ENCODE data around the gene IL34. TPM values are rescaled to one million over a fixed set of nuclear protein-coding genes. Genes with fewer than 3 reads are reported as not detected.

The IL34 gene
- polyA plus RNA-seq (0.08 to 0.42 TPM (median 0.14 TPM) in 3 replicates), polyA minus RNA-seq (0.73 TPM in 1 of 3 replicates, not detected in the others)
- polyA plus RNA-seq (2011; ENCODE audit: low read depth): 1.8 TPM
- polyA plus RNA-seq (2011; cell fraction: cytosol; rRNA removed): 0.33 and 0.39 TPM in 2 replicates
- polyA plus RNA-seq (2011; cell fraction: nucleus; rRNA removed): 0.23 and 0.47 TPM in 2 replicates
- 0.13 and 4.6 TPM in 2 replicates for polyA plus RNA-seq (2012; ENCODE audit: low replicate concordance)
- polyA minus RNA-seq (2011; cell fraction: cytosol; rRNA and poly(A)+ RNA removed): not detected
- 0.53 TPM in 1 of 2 replicates, not detected in the other for polyA minus RNA-seq (2011; cell fraction: nucleus; rRNA and poly(A)+ RNA removed)

DNA sequence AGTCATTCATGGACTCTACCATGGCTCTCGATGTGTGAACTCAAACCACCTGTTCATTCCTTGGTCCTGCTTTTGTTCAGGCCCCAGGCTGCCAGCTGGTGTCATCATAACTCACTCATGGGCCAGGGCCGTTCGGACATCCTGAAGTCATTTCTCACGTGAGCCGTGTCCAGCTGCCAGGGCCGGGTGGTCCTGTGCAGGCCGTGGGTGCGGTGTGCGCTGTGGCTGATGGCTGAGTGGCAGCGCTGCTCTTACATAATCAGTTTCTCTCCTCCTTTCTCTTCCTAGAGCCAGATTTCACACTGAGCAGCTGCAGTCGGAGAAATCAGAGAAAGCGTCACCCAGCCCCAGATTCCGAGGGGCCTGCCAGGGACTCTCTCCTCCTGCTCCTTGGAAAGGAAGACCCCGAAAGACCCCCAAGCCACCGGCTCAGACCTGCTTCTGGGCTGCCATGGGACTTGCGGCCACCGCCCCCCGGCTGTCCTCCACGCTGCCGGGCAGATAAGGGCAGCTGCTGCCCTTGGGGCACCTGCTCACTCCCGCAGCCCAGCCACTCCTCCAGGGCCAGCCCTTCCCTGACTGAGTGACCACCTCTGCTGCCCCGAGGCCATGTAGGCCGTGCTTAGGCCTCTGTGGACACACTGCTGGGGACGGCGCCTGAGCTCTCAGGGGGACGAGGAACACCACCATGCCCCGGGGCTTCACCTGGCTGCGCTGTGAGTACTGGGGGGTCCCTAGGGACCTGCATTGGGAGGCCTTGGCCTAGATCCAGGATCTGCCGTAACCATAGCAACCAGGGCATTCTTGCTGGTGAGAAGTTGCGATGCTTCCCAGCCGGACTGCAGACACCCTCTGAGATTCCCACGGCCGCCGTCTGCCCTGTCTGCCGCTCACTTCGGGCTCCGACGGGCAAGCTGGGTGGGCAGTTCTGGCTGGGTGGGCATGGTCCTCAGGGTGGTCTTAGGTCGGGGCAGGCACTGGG is at the start of gene IL34:
IL34 (plus strand) TSS at position 300 of the 982 bp plus-strand sequence; CDS start at position 689, 389 bp downstream.
- Histone ChIP-seq H3K9me1 (ENCODE audit: control insufficient read depth, extremely low read depth, insufficient read depth, low read length) (no peaks in the 10 kb centered on the region), H3K27me3 (ENCODE audit: control insufficient read depth, extremely low read depth, insufficient read depth, low read length) (no peaks in the 10 kb centered on the region), H3K4me3 (ENCODE audit: control insufficient read depth in 2 of 3, extremely low read depth in 1 of 3, insufficient read depth in 2 of 3, low read depth in 1 of 3, low read length in 3 of 3) (no peak within 1 kb of the TSS), H3K9me3 (ENCODE audit: control insufficient read depth, low read depth, low read length) (no peaks in the 10 kb centered on the region), H3K4me1 (ENCODE audit: control insufficient read depth, extremely low read depth, insufficient read depth, low read length) (no peaks in the 10 kb centered on the region), H3K36me3 (ENCODE audit: control insufficient read depth in 2 of 2, extremely low read depth in 1 of 2, insufficient read depth in 2 of 2, low read length in 2 of 2) (no peaks in the 10 kb centered on the region), H2AFZ (ENCODE audit: control insufficient read depth, low read length) (no peak within 1 kb of the TSS), H3K79me2 (ENCODE audit: control insufficient read depth, insufficient read depth, low read length) (no peaks in the 10 kb centered on the region), H3K4me2 (ENCODE audit: control insufficient read depth, extremely low read depth, insufficient read depth, low read depth, low read length) (no peak within 1 kb of the TSS), H3K27ac (ENCODE audit: control insufficient read depth, insufficient read depth, low read length) (no peak within 1 kb of the TSS), H3K9ac (ENCODE audit: control insufficient read depth, extremely low read depth, insufficient read depth, low read length) (no peak within 1 kb of the TSS), H4K20me1 (ENCODE audit: control insufficient read depth, extremely low read depth, insufficient read depth, low read length) (peaks cover 3% of the 10 kb centered on the region)
- dilution Hi-C loops (cut with MboI; ENCODE audit: extremely low pct_ligation_motif_present, low sequenced_read_pairs): no loop called here
- TF ChIP-seq, protein P1, sequence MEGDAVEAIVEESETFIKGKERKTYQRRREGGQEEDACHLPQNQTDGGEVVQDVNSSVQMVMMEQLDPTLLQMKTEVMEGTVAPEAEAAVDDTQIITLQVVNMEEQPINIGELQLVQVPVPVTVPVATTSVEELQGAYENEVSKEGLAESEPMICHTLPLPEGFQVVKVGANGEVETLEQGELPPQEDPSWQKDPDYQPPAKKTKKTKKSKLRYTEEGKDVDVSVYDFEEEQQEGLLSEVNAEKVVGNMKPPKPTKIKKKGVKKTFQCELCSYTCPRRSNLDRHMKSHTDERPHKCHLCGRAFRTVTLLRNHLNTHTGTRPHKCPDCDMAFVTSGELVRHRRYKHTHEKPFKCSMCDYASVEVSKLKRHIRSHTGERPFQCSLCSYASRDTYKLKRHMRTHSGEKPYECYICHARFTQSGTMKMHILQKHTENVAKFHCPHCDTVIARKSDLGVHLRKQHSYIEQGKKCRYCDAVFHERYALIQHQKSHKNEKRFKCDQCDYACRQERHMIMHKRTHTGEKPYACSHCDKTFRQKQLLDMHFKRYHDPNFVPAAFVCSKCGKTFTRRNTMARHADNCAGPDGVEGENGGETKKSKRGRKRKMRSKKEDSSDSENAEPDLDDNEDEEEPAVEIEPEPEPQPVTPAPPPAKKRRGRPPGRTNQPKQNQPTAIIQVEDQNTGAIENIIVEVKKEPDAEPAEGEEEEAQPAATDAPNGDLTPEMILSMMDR (optimal IDR thresholded peaks at IDR 0.05 in 1 of 3, IDR thresholded peaks at IDR 0.05 in 1 of 3, conservative IDR thresholded peaks at IDR 0.05 in 1 of 3; ENCODE audit: extremely low read depth in 1 of 3, insufficient read depth in 2 of 3, low read length in 3 of 3): no peak
- TF ChIP-seq EZH2 (IDR thresholded peaks at IDR 0.05; ENCODE audit: low read length): no peak
- FAIRE-seq: no peak
- DNase-seq (ENCODE audit: low read depth, low spot score): no peak

DNA sequence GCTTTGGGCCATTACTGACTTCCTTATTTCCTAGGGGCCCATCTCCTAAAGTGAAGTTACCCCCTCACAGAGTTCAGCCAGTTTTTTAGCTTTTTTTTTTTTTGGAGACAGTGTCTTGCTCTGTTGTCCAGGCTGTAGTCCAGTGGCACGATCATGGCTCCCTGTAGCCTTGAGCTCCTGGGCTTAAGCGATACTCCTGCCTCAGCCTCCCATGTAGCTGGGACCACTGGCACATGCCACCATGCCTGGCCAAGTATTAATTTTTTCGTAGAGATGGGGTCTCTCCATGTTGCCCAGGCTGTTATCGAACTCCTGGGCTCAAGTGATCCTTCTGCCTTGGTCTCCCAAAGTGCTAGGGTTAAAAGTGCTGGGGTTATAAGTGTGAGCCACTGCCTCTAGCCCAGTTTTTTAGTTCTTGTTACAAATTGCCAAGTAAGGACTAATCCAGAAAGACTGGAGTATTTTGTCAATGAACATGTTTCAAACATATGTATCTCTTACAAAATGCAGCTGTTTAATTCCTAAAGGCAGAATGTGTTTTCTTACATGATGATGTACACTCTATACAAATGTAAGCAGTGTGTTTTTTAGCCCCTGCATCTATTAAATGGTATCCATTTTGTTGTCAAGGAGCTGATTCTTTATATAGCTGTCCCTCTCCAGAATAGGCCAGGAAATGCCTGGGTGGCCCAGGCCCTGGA is 49.1 kb upstream of the IL34 start:
- no peaks in the 10 kb centered on the region for H3K79me2 ChIP-seq (ENCODE audit: control insufficient read depth, insufficient read depth, low read length)
- H3K9me3 ChIP-seq (ENCODE audit: control insufficient read depth, low read depth, low read length): no peaks in the 10 kb centered on the region
- no peaks in the 10 kb centered on the region for H3K4me1 ChIP-seq (ENCODE audit: control insufficient read depth, extremely low read depth, insufficient read depth, low read length)
- no peak overlapping the region for H3K9ac ChIP-seq (ENCODE audit: control insufficient read depth, extremely low read depth, insufficient read depth, low read length)
- H3K36me3 ChIP-seq (ENCODE audit: control insufficient read depth in 2 of 2, extremely low read depth in 1 of 2, insufficient read depth in 2 of 2, low read length in 2 of 2): no peaks in the 10 kb centered on the region
- no peaks in the 10 kb centered on the region for H3K27me3 ChIP-seq (ENCODE audit: control insufficient read depth, extremely low read depth, insufficient read depth, low read length)
- dilution Hi-C loops (cut with MboI; ENCODE audit: extremely low pct_ligation_motif_present, low sequenced_read_pairs): no loop called here
- no peak overlapping the region for H3K27ac ChIP-seq (ENCODE audit: control insufficient read depth, insufficient read depth, low read length)
- H4K20me1 ChIP-seq (ENCODE audit: control insufficient read depth, extremely low read depth, insufficient read depth, low read length): no peaks in the 10 kb centered on the region
- DNase-seq (ENCODE audit: low read depth, low spot score) (no peak), FAIRE-seq (no peak)
- no peak overlapping the region for H3K4me3 ChIP-seq (ENCODE audit: control insufficient read depth in 2 of 3, extremely low read depth in 1 of 3, insufficient read depth in 2 of 3, low read depth in 1 of 3, low read length in 3 of 3)
- H3K4me2 ChIP-seq (ENCODE audit: control insufficient read depth, extremely low read depth, insufficient read depth, low read depth, low read length): no peak overlapping the region
- TF ChIP-seq EZH2 (IDR thresholded peaks at IDR 0.05; ENCODE audit: low read length): no peak
- no peak overlapping the region for H2AFZ ChIP-seq (ENCODE audit: control insufficient read depth, low read length)
- no peaks in the 10 kb centered on the region for H3K9me1 ChIP-seq (ENCODE audit: control insufficient read depth, extremely low read depth, insufficient read depth, low read length)
